ENCODE data around the gene RFPL1.

Gene RFPL1

GRCh38 chr22:29443861-29444792 is 5.7 kb downstream of the RFPL1 start:
- DNase-seq: no peak

- no peak for DNase-seq
These were observed 7.1 kb downstream of the RFPL1 start for GRCh38 chr22:29445508-29445907.

- DNase-seq: no peak
These were observed 9.5 kb downstream of the RFPL1 start for GRCh38 chr22:29447906-29448305.

GRCh38 chr22:29449296-29449875 is 11.0 kb downstream of the RFPL1 start:
- no peak for DNase-seq

GRCh38 chr22:29450222-29450621 is 11.8 kb downstream of the RFPL1 start:
- no peak for DNase-seq

- DNase-seq: no peak
These were observed 13.5 kb downstream of the RFPL1 start for GRCh38 chr22:29451863-29452262.

- no peak for DNase-seq
These were observed 15.9 kb downstream of the RFPL1 start for GRCh38 chr22:29454276-29454675.

DNA sequence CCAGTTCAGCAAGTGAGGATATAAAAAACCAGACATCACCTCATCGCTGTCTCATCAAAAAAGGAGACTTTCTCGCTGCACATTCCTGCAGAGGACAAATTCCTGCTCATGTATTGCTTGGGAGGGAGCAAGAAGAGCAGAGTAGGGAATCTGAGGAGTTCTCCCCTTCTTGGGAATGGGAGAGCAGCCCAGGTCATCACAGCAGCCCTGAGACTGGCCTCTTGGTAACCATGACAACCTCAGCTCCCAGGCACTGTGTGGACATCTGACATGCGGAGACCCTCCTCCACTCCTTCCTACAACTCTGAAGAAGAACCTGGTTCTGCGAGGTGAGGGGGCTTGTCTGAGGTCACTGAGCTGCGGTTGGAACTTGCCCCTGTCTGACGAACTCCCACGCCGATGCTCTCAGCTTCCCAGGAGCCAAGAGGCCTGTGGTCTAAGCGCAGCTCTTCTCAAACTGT is 17.9 kb downstream of the RFPL1 start:
- DNase-seq: no peak

GRCh38 chr22:29457730-29458129 is 19.3 kb downstream of the RFPL1 start:
- no peak for DNase-seq

GRCh38 chr22:29458551-29458950 is 20.2 kb downstream of the RFPL1 start:
- DNase-seq: no peak

- DNase-seq: no peak
These were observed 21.4 kb downstream of the RFPL1 start for GRCh38 chr22:29459773-29460172.

GRCh38 chr22:29461263-29461662 is 22.9 kb downstream of the RFPL1 start:
- no peak for DNase-seq

GRCh38 chr22:29463629-29464028 is 25.2 kb downstream of the RFPL1 start:
- DNase-seq: no peak

DNA sequence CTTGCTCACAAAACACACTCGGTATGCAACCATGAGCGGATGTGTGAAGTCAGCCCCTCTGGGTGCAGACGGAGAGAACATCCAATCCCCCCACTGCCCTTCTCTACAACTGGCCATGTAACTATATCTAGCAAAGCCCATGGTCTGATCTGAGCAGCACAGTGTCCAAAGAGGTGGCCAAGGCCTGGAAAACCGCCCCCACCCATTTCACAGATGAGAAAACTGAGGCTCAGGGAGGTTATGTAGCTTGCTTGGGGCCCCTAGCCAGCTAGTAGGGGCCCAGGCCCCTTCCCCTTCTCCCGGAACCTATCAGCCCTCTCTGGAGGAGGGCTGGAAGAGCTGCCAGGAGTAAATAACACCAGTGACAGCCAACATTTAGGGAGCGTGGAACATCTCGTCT is 26.2 kb downstream of the RFPL1 start:
- no peak for DNase-seq

GRCh38 chr22:29469755-29470154 is 31.4 kb downstream of the RFPL1 start:
- no peak for DNase-seq

DNA sequence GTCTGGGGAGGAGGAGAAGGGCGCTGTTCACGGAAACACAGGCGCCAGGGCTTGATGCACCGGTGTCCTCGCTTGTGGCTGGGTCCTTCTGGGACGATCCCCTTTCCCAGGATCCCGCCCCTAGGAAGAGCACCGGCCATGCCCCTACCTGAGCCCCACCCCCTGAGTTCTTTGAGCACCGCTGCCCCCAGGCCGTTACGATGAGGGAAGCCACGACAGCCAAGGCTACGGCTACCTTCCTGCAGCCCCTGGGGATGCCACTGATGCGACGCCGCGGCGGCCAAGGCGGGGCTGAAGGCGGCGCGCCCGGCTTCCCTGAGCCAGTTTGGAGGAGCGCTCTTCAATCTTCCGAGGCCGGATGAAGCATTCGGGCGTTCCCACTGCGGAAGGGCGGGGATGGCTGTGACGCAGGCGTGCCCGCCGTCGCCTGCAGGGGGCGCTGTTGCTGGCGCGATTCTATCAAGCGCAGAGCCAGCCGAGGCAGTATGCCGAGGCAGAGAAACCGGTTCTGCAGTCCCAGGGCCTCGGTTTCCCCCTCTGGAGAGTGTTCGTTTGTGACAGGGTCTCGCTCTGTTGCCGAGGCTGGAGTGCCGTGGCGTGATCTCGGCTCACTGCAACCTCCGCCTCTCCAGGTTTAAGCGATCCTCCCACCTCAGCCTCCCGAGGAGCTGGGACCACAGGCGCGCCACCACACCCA is 31.9 kb downstream of the RFPL1 start:
- DNase-seq: no peak

DNA sequence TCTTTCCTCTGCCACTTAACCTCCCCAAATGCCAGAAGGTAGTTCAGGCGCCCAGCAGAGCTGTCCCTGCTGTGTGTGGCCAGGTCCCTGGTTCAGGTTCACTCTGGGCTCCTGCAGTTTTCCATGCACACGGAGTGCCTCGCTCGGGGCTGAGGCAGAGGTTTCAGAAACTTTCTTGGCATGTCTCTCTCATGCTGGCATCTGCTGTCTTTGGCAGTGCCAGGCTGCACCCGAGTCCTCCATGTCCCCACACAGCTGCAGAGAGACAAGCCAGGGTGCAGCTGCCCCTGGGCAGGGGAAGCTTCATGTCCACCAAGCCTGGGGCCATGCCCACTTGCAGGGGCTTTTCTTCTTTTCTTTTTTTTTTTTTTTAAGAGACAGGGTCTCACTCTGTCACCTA is 34.6 kb downstream of the RFPL1 start:
- no peak for DNase-seq

DNA sequence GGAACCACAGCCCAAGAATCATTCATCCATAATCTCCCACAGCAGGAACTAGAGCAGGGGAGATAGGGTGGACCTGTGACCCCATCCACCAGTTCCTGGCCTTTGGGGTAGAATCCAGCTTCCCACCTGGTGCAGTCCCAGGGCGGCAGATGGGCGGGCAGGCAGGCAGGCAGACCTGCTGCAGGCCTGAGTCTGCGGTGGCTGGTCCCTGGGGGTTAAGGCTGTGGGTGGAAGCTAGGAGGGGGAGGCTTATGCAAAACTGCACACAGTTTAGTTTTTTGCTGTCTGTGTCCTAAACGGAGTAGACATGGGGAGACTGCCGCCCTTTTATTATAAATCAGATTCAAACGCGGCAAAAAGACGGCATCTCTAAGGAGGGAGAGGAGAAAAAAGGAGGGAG is 37.2 kb downstream of the RFPL1 start:
- DNase-seq: no peak

- no peak for DNase-seq
These were observed 37.7 kb downstream of the RFPL1 start for GRCh38 chr22:29476116-29476515.

- no peak for DNase-seq
These were observed 39.4 kb downstream of the RFPL1 start for GRCh38 chr22:29477723-29478318.

DNA sequence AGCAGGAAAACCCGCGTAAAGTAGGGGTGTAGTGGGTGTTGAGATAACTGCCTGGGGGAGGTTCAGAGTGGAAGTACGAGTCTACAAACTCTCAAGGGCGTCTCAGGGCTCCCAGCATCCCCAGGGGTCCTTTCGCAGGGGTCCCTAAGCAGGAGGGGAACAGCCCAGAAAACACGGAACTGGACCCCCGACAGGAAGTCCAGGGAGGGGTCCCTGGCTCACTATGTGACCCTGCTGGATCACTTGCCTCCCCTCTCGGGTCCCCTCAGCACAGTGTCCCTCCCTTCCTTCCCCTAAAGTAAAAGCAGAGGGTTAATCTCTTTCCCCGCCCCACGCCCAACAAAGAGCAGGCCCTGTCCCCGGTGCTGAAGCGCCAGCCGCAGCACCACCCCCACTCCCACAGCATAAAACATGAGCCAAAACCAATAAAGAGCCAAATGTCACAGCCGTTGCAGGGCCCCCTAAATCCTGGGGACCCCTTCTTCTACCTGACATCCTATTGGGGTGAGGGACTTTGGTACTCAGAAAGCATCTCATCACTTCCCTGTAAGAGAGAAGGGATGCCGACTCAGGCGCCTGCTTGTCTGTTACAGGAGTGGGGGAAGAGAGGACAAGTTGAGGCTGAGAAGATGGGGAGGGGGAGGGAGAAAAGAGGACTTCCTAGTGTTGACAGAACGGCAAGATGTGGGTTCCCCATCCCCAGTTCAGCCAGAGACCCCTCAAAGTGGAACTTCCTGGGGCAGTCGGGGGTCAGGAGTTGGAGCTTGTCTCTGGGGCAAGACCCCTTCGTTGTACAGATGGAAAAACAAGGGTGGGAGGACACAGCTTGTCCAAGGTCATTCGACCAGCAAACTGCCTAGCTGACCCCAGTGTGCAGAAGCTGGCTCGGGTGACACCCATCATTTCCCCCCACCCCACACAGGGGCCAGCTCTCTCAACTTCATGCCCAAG is 40.2 kb downstream of the RFPL1 start:
- no peak for DNase-seq

All from NCI-H2081 treated with DMSO at 0.1 percent for 48 hours (cell line).